Activated T-cell treated with anti-CD3 and anti-CD28 coated beads for 4 hours (primary cell): ENCODE data around the gene TAMALIN.
"Not testable (repeated sequence)": the region's sequence is repeated elsewhere in the genome, so short reads cannot be mapped to it uniquely, and the experiment has no call there.

Source experiments
- DNase-seq: peaks from one replicate; pipeline ENCODE4 v3.0.0-alpha.2; 2020

Gene TAMALIN

DNA sequence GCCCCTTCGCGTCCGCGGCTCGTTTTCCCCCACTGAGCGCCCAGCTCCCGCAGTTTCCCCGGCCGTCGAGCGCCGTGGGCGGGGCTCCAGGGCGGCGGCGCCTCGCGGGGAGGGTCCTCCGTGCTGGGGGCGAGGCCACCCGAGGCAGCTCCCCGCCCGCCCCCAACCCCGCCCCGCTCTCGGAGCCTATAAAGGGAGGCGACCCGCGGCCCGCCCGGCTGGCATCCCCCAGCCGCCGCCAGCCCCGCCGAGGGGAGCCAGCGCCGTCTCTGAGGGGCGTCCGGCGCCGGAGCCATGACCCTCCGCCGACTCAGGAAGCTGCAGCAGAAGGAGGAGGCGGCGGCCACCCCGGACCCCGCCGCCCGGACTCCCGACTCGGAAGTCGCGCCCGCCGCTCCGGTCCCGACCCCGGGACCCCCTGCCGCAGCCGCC lies at the start of gene TAMALIN:
TAMALIN (plus strand) TSS at position 221 of the 432 bp plus-strand sequence; CDS start at position 295, 74 bp downstream.
- DNase-seq = peak; percentile 73

DNA sequence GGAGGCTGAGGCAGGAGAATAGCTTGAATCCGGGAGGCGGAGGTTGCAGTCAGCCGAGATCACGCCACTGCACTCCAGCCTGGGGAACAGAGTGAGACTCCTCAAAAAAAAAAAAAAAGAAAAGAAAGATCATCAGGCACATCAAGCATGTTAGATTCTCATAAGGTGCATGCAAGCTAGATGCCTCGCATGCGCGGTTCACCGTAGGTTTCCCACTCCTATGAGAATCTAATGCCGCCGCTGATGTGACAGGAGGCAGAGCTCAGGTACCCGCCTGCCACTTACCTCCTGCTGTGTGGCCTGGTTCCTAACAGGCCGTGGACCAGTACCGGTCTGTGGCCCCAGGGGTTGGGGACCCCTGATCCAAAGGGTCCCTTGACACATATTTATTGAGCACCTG lies 48.2 kb upstream of the TAMALIN start:
- no peak for DNase-seq

DNA sequence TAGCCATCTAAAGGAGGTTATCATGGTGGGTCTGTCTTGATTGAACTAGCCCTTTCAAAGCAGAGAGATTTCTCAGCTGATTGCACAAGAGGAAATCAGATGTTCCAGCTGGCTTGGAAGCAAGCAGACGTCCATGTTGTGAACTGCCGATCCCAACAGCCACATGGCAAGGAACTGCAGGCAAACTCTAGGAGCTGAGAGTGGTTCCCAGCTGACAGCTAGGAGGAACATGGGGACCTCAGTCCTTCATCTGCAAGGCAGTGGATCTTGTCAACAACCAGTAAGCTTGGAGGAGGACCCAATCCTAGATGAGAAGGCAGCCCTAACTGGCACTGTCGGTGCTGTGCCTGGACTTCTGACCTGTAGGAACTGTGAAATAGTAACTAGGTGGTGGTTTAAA lies 47.5 kb upstream of the TAMALIN start:
- DNase-seq = no peak

DNA sequence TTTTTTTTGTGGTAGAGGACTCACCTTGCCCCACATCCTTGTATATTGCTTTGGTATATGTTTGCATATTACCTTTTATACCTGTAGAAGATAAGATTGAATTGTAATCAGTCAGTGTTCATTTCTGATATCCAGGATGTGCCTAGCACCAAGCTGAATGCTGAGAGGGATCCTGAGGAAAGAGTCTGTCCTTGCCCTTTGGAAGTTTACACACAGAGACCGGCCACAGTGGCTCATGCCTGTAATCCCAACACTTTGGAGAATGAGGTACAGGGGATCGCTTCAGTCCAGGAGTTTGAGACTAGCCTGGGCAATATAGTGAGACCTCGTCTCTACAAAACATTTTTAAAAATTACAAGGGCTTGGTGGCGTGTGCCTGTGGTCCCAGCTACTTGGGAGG lies 46.8 kb upstream of the TAMALIN start:
- no peak for DNase-seq

DNA sequence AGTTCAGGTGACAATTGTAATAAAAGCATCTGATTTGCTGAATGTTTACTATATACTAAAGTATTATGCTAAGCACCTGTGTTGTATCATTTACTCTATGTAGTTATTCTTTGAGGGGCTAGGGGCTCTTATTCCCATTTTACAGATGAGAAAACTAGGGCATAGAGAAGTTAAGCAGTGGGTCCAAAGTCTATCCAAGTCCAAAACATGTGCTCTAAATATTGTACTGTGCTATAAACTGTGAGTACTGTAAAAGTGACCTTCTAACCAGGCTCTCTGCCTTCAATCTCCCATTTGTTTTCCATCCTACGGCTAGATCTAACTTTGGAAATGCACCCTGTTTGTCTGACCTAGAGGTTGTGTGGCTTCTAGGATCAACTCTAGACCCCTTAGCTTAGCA lies 46.3 kb upstream of the TAMALIN start:
- no peak for DNase-seq

DNA sequence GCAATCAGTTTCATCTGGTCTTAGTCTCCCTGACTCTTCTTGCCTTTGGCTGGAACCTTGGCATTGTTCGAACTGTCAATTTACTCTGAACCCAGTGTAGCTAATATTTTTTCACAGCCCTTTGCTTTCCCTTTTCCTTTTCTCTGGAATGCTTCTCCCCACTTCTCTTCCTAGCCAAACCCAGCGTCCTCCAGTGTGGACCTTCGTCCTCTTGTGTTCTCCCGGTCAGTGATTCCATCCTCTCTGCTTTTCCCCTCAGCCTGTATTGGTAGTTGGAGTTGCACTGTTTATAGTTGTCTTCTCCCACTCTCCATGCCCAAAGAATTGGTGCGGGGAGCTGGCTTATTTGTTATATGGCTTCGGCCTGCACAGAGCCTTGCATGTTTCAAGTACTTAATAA lies 45.9 kb upstream of the TAMALIN start:
- no peak for DNase-seq

DNA sequence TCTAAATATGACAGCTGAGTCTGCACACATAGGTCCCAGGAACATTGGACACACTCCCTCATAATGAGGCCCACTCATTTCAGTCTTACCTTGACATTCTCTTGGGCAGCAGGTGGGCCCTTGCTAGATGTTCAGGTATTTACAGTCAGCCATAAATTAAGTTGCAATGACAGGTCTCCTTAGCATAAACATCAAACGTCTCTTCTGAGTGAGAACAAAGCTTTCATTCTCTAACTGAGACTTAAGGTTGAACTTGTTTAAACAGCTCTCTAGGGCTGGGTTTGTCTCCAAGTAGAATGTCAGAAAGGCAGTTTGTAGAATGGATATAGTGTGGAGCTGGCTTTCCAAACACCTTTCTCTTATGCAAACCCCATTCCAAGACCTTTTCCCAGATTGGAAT lies 44.9 kb upstream of the TAMALIN start:
- DNase-seq = no peak

DNA sequence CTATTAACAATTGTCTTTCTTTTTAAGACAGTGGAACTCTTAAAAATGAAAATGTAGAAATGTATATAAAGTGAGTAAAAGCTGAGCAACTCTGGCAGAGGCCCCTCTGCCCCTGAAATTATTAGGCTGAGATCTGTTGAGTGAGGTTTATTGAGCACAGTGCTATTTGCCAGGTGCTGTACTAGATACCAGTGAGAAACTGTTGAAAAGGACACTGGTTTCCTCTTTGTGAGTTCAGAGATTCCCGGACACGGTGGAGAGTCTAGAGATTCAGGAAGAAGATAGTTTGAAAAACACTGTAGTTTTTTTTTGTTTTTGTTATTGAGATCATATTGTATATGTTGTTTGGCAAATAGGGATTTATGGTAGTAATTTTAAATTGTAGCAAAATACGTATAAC lies 44.0 kb upstream of the TAMALIN start:
- DNase-seq = no peak

DNA sequence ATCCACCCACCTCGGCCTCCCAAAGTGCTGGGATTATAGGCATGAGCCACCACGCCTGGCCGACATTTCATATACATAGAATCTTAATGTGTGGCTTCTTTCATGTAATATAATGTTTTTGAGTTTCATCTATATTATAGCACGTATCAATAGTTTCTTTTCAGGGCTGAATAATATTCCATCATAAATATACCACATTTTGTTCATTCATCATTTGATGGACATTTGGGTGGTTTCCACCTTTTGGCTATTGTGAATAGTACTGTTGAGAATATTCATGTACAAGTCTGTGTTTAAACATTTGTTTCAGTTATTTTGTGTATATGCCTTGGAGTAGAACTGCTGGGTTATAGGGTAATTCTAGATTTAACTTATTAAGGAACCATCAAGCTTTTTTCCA lies 43.3 kb upstream of the TAMALIN start:
- no peak for DNase-seq

DNA sequence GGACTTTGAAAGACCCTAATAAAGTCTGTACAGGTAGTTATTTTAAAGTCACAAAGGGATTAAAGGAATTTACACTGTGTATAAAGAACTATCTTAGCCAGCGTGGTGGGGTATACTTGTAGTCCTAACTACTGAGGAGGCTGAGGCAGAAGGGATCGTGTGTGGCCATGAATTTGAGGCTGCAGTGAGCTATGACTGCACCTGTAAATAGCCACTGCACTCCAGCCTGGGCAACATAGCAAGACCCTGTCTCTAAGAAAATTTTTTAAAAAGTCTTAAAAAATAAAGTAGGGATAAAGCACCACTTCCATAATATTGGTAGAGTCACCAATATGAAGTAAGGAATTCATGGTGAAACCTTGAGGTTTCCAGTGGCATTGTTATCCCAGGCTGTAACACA lies 37.1 kb upstream of the TAMALIN start:
- no peak for DNase-seq

DNA sequence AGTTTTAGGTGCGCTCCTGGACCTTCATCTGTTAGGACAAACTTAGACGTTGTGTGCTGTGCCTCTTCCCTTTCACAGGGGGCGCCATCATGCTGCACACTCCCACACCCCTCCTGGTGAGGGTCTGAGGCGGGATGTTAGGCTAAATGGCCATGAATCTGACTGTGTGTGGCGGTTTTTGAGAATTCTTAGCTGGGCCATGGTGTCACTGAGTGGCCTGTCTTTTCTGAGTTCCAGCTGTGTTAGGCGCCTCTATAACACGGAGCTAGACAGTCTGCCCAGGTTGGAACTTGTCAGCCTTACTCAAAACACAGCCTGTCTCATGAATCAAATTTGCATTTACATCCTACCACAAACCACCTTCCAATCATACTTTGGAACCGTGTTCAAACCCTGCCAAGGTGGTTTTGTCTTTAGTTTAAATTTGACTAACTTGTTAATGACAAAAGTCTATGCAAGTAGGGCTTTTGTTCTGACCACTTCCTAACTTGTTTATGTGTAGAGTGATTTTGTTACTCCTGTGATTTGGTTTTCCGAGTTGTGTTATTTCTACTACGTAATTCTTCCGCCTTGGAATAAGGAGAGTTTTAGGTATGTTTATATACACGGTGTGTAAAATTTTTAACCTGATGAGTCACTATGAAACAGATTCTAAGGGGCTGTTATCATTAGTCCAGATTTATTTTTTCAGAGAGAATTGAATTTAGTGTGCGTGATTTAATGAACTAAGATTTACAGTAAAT lies 35.7 kb upstream of the TAMALIN start:
- DNase-seq = no peak

DNA sequence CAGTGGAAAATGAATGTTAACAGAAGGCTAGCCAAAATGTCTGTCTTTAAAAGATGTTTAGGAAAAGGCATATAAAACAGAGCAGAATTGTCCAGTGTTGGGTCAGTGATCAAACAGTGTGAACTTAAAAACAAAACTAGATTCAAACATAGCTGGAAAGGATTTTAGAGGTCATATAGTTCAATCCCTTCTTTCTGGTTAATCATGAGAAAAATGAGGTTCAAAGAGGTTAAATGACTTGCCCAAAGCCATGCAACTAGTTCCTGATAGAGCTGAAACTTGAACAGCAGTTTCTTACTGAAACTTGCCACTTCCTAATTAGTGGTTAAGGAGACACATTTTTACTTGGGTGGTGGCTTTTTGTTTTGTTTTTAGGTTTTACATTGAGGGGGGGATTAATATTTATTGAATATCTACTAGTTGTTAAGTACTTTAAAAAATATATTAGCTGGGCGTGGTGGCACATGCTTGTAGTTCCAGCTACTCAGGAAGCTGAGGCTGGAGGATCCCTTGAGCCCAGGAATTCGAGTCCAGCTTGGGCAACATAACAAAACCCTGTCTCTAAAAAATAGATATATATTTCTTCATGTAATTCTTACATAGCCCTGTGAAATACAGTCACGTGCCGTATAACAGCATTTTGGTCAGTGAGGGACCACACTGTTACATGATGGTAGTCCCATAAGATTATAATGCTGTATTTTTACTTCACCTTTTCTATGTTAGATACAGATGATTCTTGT lies 34.9 kb upstream of the TAMALIN start:
- DNase-seq = no peak

DNA sequence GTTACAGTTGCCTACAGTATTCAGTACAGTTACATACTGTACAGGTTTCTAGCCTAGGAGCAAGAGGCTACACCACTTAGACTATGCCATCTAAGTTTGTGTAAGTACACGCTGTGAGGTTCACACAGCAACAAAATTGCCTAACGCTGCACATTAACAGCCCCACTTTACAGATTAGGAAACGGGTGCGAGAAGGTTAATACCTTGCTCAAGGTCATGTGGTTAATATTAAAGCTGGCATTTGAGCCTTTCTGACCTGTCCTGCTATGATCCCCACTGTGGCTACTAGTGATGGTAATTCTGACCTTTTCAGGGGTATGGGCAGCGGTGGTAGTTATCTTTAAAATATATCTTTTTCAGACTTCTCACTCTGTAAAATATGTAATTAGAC lies 34.3 kb upstream of the TAMALIN start:
- DNase-seq = no peak

DNA sequence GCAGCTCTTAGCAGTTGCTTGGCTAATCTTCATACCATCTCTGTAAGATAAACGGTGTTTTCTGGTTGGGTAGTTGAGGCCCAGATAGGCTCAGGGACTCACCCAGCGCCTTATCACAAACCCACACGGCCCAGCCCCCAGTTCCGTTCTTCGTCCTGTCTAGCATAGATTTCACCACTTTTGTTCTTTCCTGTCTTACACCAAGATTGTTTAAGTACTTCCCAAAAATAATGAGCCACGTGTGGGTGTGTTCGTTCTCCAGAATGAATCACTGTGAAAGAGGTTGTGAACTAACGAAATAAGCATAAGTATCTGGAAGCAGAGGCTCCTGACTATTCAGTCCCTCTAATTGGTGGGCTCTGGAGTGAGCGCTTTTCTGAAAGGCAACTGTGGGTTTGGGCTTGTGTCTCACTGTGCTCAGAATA lies 33.9 kb upstream of the TAMALIN start:
- no peak for DNase-seq

DNA sequence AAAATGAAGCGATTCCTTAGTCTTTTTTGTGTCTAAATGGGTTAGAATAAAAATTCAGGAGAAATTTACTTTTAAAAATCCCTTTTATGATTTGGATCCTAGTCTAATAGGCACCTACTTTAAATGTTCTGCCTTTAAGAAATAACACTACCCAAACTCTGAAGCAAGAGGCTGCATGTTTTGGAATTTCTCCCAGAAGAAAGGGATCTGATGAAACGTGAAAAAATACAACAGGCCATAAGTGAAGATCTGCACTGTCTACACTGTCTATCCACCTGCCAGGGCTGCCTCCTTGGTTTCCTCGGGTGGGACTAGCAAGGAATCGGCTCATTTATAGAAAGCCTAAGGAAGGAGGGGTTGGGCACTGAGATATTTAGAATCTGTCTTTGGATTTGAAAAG lies 33.2 kb upstream of the TAMALIN start:
- DNase-seq = no peak

DNA sequence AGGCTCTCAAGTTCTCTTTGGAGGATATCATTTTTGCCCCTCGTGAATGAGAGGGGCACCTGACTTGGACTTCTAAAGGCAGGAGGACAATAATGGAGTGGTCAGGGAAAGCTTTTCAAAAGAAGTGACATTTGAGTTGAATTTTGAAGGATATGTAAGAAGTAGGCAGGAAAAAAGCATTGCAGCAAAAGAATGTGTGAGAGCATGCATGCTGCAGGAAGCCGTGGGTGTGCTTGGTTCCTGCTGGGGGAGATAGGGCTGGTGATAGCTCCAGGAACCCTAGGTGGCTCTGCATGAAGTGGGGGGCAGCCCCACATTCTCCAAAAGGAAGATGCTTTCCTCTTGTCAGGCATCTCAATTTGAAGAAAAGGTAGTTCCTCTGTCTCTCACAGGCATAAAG lies 32.1 kb upstream of the TAMALIN start:
- DNase-seq = no peak

DNA sequence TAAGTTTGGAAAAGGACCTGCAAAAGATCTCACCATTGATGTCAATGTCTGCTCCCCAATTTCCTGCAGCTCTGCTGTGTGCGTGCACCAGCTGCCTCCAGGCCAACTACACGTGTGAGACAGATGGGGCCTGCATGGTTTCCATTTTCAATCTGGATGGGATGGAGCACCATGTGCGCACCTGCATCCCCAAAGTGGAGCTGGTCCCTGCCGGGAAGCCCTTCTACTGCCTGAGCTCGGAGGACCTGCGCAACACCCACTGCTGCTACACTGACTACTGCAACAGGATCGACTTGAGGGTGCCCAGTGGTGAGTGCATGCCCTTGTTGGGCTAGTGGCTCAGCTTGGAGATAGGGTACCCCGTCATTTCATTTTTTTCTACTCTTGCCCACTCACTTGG lies 31.6 kb upstream of the TAMALIN start:
- no peak for DNase-seq

DNA sequence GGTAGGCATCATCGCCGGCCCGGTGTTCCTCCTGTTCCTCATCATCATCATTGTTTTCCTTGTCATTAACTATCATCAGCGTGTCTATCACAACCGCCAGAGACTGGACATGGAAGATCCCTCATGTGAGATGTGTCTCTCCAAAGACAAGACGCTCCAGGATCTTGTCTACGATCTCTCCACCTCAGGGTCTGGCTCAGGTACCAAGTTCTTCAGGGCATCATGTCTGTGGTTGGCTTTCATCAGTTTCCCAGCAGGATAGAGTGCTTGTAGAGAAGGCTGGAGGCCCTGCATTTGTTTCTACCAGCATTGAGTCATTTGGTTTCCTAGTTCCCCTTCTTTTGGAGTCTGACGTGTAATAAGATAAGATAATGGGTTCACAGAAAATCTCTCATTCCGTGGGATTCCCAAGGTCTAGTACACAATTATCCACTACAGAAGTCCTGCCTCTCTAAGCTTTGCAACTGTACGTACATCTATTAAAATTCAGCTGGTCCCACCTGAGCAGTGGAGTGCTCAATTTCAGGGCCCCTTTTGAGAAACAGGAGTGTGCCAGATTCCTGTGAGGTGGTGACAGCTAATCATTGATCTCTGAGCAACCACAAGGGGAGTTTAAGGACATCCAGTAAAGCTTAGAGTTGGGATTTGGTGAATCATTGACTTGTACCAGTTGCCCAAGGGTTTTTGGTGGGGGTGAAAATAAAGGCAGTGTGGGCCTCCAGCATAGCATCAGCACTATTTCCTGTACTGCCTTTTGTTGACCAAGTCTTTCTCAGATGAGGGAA lies 30.2 kb upstream of the TAMALIN start:
- DNase-seq = no peak

DNA sequence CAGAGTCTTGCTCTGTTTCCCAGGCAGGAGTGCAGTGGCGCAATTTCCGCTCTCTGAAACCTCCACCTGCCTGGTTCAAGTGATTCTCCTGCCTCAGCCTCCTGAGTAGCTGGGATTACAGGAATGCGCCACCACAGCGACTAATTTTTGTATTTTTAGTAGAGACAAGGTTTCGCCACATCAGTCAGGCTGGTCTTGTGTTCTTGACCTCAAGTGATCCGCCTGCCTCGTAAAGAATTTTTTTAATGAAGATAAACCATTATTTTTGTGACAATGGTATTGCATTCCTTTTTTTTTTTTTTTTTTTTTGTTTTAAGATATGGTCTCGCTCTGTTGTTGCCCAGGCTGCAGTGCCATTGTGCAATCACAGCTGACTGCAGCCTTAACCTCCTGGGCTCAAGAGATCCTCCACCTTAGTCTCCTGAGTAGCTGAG lies 29.4 kb upstream of the TAMALIN start:
- no peak for DNase-seq

DNA sequence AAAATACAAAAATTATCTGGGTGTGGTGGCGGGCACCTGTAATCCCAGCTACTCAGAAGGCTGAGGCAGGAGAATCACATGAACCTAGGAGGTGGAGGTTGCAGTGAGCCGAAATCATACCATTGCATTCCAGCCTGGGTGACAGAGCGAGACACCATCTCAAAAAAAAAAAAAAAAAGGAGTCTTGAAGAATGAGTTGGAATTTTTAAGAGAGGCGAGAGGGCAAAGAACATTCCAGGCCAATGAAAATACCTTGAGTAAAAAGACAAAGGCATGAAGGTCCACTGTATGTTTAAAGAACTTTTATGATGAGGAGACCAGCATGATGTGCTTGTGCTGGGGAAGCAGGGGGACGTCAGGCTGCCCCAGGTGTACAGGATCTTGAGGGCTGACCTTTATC lies 27.4 kb upstream of the TAMALIN start:
- DNase-seq = not testable (repeated sequence)

DNA sequence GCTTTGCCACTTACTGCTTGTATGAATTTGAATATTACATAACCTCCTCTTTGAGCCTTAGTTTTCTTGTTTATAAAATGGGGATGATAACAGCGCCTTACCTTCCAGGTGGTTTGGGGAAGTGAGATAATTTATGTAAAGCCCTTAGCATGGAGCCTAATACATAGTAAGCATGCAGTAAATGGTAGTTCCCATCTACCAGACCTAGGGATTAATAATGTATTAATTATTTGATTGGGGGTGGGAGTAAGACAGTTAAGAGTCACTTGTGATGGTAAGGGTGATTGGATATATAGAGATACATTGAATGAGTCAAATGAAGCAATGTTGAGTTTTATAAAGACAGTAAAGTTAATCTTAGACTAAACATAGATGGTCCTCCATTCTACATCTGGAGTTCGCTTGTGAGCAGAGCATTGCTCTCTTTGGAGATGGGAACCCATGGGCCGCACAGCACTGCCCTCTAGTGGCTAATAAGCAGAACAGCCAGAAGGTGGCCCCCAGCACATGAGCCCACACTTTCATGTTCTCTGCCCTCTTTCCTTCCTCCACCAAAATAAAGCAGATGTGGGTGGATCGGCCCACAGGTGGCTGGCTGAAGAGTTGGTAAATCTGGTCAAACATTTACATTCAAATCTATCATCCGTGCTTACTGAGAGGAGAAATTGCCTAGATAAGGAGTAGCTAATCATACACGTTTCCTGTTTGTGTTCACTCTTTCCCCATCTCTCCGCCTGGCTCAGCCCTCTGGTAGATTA lies 26.5 kb upstream of the TAMALIN start:
- DNase-seq = peak; percentile 53

DNA sequence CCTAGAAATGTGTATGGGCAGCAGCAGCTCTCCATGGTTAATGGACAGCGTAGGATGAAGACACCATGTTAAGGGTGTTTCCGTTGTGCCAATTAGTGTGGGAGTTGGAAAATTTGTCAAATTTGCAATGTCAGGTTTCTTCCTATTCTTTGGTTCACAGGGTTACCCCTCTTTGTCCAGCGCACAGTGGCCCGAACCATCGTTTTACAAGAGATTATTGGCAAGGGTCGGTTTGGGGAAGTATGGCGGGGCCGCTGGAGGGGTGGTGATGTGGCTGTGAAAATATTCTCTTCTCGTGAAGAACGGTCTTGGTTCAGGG lies 26.0 kb upstream of the TAMALIN start:
- no peak for DNase-seq

DNA sequence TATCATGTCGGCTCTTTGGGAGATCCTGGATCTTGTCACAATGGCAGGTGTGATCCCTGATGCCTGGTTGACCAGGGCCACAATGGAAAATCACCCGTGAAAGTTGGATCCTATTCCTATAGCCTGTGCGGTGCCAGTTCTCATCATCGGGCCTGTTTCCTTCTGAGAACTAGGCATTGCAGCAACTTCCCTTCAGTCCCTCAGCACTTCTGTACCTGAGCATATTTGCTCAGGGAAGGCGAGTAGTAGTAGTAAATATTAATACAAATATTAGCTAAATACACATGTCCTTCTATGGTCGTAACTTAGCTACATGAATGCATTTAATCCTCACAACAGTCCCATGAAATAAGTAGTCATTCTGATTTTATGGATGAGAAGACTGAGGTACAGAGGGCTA lies 22.1 kb upstream of the TAMALIN start:
- DNase-seq = no peak
